ENCODE data around the gene HACE1.

The HACE1 gene

DNA sequence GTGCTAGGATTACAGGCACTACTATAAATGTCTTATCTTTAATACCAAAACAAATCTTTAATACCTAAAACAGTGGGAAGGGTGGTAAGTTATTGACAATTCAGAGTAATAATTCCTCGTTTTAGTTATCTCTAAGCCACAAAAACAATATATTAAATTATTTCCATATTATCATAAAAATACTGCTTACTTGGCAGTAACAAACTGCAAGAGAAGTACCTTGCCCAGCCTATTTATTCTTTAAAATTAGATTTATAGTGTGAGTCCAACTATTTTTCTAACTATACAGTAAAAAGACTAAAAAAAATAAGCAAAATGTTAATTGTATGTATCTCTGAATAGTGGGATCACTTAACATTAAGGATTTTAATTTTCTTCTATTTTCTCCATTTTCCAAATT lies 123.2 kb downstream of the HACE1 start:
- no peak for DNase-seq

DNA sequence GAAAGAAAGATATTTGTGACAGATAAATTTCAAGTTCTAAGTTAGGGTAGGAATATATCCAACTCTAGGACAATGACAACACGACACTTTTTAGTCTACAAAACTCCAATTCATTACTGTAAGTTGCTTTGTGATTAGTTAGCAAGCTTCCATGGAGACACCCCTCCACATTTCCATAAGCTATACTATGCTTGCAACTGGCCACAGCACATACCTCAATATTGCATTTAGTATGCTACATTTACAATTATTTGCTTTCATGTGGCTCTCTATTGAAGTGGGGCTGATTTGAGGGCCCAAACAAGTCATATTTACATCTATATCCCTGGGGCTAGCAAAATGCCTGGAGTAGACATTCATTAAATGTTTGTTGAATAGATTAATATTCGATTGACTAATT lies 129.3 kb downstream of the HACE1 start:
- DNase-seq: no peak

DNA sequence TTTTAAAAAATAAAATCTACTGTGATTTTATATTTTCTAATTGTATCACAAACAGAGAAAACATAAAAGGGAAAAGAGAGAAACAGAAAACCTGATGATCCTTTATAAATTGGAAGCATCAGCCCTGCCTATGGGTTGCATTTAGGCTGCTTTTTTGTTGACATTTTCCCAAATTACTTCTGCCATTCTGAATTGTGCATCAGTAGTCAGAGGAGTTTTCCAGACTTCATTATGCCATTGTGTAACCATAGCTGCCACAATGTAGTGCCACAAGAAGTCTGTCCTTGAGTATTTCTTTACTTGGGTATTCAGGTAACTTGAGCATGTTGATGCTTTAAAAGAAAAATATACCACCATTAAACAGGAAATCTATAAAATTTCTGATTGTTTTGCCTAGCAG lies 130.3 kb downstream of the HACE1 start:
- no peak for DNase-seq

DNA sequence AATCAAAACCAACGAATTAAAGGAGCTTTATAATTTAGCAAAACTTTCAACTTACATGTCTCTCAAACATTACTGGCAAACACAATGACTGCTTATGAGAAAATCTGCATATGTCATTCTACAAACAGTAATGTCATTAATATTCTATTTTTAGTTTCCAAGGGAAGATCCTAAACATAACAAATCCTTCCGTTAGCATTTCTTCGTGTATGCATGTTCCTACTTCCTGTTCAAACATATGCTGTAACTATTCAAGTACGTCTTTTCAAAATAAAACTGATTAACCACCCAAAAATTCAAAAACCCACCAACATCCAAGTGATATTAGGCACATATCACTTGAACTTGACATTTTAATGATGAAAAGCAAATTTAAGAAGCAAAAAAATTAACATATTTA lies 131.3 kb downstream of the HACE1 start:
- no peak for DNase-seq

DNA sequence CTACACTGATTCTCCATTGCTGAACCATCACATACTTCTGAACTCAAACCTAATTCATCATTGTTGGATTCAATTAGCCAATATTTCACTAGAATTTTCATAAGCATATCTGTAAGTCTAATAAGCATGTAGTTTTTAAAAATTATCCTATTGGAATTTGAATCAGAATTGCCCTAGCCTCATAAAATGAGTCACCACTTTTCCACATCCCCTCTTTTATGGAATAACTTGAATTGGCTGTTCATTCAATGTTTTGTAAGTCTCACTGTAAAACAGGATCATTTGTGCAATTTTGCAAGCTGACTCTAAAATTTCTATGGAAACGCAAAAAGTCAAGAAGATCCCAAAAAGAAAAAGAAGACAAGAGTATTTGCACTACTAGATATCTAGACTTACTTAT lies 141.0 kb downstream of the HACE1 start:
- no peak for DNase-seq

DNA sequence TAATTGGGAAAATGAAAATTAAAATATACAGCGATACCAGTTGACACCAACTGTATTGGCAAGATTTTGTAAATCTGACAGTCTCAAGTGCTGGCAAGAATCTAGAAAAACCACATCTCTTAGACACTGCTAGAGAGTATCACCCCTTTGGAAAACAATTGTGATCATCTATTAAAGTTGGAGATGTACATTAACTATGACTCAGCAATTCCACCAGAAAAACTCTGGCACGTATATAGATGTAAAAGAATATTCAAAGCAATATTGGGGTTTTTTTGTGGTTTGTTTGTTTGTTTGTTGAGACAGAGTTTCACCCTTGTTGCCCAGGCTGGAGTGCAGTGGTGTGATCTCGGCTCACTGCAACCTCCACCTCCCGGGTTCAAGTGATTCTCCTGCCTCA lies 142.9 kb downstream of the HACE1 start:
- DNase-seq: no peak

DNA sequence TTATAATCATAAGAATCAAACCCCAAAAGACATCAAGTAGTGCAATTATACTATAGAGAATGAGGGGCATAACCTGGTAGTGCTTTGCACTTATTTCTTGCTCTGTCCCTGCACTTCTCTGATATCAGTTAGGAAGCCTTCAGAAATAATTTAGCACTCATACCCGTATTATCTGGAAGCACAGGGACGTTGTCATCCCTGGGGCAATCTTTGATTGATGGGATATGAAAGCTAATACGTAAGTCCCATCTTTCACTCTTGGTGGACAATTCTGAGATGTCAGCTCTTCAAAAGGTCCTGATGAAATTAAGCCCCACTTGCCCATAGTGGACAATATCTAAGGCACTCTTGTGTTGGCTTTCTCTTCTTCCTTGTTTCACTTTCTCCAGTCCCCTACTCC lies 144.9 kb downstream of the HACE1 start:
- DNase-seq: no peak

DNA sequence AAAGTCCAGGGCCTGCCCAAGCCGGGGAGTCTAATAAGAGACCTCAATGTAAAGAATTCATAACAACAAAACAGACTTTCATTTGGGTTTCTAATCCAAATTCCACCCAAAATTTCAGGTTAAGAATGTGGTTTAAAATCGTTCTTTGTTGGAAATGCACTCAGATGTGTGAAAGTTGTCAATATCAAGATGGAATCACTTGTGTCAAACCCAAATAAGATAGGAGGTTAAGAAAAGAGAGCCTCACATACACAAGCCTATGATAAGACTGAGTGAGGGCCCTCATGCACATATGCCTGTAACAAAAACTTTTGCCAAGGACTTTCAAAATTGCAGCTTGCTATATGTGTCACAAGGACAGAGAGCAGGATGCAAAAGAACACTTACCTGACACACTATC lies 145.7 kb downstream of the HACE1 start:
- no peak for DNase-seq

DNA sequence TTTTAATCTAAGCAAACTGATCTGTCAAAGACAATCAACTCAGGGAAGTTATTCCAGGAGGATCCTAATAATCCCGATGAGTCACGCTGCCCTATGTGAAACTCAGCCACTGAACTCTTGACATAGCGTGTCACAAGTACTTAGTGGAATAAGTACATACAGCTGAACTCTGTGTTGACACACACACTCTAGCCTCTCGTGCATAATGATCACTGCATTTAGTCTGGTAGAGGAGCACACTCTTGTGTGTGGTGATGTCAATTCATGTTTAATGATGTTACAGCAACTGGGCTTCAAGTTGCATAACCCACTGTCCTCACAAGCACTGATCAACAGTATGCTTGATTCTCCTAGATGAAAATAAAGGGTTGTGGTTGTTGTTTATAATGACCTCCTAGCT lies 148.3 kb downstream of the HACE1 start:
- no peak for DNase-seq

DNA sequence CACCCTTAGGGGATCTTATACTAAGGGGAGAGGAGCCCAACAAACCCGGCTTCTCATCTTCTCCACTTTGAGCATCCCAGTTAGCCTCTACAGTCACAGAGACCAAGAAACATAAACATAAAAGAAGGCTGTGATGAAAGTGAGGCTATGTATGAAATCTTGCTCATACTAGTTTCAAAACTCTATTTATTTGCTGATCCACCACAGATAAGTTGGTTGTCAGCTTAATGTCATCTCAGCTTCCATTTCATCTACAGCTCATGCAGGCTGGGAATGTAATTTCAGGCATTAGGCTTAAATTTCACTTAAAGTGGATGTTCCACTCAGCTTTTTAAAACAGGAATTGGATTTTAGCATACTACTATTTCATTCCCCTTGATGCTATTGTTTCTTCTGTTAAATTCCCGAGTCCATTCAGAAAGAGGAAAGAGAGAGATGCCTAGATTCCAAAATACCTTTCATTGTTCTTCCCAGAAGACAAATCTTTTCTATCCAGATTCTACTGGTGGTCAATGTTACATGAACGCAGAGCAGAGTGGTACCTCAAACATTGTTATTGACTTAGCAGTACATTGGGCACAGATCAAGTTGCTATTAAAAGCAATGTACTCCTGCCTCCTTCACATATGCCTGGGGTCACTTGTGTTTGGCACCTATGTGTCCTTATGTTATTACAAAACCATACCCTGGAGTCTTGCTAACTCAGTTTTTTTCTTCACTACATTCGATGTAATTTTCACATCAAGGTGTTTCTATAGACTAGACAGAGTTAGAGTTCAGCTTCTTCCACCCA lies 149.0 kb downstream of the HACE1 start:
- no peak for DNase-seq

DNA sequence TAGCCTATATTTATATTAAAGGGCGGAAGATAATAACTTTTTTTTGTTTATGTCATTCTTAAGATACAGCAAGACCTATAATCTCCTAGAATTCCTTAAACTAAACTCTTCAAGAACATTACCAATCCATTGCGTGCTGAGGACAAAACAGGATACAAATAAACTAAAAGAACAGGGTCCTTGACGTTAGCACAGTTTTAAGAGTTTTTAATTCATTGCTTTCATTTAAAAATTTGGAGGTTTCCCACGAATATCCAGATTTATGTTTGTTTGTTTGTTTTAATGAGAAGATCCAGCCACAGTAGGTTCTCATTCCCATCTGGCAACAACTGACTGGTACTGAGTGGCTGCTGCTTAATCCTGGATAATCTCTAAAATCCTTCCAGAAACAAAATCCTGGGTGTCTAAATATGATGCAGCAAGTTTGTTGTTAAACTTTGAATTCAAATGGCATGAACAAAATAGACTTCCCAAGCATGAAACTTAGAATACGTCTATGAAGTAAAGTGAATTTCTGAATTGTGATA lies 153.7 kb downstream of the HACE1 start:
- no peak for DNase-seq

DNA sequence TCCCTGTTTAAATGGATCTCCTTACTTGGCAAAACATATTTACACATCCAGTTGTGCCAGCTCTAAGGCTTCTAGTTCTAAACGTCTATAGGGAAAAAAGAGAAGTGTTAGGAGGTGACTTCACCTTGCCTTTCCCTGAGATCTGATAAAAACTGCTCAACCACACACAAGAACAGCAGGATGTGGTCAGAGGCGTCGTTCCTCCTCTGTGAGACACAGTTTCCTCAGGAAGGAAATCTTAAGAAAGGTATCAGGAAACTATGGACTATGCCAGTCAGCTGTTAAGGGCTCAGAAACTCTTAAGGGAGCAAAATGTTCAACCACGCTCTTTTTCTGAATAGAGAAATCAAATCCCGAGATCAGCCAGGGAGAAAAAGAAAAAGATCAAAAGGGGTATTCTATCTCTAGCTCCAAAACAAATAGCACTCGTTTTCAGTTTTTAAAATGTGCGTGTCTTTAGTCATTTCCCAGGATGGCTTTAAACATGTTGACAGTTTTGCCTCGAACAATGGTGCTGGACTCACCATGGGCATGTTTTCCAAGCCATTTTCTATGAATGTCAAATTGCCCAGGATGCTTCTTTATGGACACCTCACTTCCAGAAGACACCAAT lies 154.5 kb downstream of the HACE1 start:
- no peak for DNase-seq

DNA sequence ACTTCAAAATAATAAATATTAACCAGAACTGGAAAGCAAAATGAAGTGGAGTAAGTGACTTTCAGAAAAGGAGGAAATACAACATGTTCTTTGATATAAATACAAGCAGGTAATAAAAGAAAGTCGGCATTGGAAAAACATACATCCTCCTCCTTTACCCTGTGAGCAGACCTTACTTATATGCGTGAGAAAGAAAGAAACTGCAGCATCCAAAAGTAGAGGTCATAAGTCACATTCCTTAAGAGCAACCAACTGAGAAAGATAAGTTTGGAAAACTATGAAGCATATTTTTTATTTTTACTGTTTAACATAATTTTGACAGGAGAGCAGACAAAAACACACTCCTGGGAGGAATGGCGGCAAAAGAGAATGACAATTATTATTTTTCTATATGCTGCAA lies 155.5 kb downstream of the HACE1 start:
- DNase-seq: no peak

DNA sequence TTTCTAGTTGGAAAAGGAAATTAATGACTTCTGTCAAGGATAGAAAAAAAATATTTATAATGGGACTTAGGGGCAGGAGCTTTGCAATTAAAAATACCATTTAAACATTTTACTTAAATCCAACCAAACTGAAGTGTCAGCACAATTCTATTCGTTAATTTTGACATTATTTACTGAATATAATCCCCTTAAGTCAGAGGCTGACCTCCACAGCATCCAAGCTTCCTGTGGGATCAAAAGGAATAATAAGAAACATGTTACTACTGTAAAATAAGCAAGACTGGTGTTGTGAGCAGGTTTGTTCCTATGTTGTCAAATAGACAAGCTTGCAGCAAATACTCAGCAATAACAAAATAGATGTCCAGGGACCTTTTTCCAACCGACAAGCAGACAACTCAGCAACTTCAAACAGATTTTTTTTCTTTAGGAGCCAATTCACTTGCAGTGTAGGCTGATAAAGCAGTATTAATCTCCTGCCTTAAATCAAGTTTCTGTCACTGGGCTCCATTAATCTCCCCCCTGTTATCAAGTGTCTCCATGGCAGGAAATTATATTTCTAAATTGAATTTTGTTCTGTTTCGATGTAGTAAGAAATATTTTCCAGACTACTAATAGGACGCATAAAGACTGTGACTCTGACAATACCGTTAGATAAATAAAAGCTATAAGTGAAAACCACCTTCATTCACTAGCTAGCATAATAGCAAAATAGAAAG lies 157.4 kb downstream of the HACE1 start:
- no peak for DNase-seq

DNA sequence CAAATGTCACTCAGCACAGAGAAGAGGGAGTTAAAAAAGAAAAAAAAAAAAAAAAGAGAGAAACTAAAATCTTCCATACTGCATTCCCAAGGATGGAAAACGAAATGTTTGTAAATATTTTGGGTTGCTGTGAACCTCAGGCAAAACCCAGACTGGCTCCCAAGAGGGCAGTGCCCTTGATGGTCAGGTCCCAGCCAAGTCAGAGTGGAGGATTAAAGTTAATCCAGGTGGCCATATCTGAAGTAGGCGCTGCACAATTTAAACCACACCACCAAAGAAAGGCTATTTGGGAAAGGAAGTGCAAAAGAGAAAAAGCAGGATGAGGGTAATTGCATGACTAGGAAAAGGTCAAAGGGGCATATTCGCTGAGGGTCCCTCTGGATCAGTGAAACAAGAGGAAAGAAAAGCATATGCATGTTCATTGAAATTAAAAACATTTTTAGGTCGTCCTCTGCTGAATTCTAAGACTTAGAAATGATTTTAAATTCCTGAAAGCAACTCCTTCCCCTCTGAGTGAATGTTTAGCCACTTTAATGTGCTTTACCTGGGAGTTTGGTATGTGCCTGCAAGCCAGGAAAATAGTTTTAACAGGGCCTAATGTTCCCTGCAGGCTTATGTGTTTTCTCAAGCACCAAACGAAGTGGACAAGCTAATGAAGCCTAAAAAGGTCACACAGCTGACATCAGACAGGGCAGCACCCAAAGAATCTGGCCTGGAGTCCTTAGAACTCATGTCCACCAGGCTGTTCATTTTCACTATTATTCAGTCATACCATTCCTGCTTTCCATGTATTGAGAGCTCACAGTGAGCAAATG lies 159.1 kb downstream of the HACE1 start:
- DNase-seq: no peak

DNA sequence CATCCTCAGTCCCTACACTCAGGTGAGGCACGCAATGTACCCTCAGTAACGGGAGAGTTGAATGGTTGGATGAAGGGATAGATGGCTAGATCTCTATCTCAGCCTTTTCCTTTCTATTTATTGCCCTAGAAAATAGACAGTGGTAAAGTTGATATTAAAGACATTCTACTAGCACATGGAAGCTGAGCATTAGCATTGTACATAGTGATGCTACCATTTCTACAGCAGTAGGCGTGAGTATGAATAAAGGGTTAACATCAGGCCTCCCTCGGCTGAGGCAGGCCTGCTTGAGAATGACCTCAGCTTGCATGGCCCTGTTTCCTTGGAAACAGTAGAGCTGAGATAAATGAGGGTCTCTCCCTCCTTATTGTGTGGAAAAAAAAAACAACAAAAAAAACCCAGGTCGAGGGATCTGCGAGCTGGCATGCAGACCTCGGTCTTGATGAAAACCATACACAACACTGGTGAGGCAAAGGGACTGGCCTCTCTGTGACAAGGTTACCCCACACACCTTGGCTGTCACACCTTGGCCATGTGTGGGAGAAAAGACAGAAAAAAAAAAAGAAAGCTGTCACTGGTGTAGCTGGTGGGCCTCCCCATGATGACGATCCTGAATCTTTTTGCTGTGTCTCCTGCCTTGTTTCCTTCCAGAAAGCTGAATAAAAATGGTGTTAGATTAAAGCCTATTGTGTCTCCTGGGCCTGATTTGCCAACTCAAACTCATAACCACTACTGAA lies 160.0 kb downstream of the HACE1 start:
- DNase-seq: no peak

DNA sequence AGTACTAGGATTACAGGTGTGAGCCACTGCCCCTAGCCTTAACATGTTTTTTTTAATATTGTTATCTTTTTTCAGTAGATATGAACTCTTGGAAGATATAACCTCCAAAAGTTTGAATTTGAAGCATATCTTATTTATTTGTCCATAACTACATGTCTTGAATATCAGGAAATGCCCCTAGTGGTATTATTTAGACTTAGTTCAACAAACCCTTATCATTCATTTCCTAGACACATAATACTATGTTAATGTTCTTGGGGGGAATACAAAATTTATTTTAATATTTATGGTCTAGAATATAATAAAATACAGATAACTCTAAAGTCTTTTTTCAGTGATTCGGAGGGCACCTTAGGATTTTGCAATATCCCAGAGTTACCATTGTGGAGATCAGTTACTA lies 160.7 kb downstream of the HACE1 start:
- no peak for DNase-seq

DNA sequence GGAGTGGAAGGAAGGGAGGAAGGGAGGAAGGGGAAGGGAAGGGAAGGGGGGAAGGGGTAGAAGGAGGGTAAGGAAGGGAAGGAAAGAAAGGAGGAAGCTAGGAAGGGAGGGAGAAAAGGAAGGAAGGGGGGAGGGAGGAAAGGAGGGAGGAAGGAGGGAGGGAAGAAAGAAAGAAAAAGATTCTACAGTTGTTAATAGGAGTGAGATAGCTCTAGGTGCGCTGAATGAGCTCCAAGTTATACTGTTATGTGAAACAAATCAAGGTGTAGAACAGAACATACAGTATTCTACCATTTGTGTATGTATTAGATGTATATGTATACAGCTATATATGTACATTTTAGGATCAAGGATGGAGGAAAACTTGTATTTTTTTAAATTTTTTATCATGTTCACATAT lies 167.7 kb downstream of the HACE1 start:
- no peak for DNase-seq

DNA sequence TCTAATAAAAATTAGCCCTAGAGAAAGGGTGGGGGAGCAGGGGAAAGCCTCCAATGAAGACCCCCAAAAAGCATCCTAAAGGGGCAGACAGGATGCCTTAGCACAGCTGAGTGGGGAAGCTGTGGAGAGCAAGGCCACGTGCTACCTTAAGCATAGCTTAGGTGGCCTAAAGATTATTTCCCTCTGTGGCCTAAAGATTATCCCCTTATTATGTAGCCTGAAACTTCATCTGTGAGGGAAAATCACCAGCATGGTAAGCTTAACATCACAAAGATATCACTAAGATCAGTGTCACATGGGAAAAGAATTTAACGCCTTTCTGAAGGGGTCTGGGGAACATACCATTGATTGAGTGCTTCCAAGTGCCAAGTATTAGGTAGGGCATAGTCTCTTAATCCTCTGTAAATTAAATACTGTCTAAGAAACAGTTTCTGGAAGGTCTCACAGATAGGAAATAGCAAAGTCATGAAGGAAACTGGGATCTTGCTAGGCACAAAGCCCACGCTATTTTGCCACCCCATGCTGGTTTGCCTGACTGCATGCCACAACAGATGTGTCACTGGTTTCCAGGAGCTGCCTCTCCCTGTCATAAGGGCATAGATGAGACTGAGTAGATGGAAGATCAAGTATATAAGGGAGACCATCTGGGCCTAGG lies 170.0 kb downstream of the HACE1 start:
- DNase-seq: no peak

DNA sequence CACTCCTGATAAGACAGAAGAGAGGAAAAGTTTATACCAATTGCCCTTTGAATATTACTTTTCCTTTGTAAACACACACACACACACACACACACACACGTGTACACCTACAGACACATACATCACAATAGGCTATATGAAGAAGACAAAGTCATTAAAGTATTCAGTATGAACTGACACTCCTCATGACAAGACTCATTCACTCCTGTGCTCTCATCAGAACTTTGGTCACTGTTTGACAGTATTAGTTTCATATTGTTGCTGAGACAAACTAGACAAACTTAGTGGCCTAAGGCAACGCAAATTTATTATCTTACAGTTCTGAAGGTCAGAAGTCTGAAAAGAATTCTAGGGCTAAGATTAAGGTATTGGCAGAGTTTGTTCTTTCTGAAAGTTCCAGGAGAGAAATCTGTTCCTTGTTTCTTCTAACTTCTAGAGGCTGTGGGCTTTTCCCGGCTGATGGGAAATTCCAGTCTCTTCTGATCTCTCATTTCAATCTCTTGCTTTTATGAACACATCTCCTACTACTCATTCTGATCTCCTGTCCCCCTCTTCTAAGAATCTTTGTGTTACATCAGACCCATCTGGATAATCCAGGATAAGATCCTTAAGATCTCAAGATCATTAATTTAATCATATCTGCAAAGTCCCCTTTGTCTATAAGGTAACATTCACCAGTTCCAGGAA lies 171.3 kb downstream of the HACE1 start:
- DNase-seq: no peak

DNA sequence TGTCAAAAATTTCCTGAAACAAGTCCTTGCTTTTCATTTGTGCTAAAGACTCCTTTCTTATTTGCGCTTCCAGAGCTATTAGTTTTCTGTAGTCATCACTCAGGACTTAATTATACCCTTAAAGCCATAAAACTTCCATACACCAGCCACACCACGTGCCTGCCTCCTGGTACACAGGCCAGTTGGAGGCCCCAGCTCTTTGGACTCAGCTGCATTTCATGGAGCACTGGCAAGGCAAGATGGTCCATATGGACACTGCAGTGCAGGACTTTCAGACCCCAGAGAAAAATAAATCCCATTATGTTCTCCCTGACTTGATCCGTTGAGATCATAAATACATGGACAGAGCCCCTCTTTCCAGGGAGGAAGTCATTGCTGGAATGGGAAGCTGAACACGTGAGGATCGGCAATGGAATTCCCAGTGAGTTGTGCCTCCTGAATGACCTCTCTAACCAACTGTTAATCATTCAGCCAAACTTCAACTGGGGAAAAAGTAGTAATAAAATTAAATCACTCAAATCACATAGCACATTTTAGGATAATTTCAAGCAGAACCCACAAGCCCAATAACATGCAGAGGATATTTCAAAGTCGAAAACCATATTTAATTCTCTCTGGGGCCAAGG lies 173.1 kb downstream of the HACE1 start:
- no peak for DNase-seq
